A549 (cell line): ENCODE results near the gene TAF11L14.

Experiments
- BHLHE40 ChIP-seq: IDR thresholded peaks from 2 replicates; pipeline ENCODE4 v1.6.1; 2012; ENCODE audit warnings: low read depth, low read length, inconsistent platforms
- CTCF ChIP-seq: fragments of >200 bp; sonication (Bioruptor Twin); formaldehyde crosslinking; IDR thresholded peaks from 3 replicates; pipeline ENCODE4 v1.5.1; 2016
- KDM1A ChIP-seq: fragments of 200-600 bp; sonication (generic); IDR thresholded peaks from 2 replicates; pipeline ENCODE4 v1.6.1; 2016; ENCODE audit warnings: low read depth, mild to moderate bottlenecking
- POLR2A ChIP-seq: IDR thresholded peaks from 2 replicates; pipeline ENCODE4 v1.6.1; 2012; ENCODE audit warnings: mild to moderate bottlenecking, low read length
- TF ChIP-seq, protein P1 (sequence below): IDR thresholded peaks from 2 replicates; pipeline ENCODE4 v1.6.1; 2012

DNA sequence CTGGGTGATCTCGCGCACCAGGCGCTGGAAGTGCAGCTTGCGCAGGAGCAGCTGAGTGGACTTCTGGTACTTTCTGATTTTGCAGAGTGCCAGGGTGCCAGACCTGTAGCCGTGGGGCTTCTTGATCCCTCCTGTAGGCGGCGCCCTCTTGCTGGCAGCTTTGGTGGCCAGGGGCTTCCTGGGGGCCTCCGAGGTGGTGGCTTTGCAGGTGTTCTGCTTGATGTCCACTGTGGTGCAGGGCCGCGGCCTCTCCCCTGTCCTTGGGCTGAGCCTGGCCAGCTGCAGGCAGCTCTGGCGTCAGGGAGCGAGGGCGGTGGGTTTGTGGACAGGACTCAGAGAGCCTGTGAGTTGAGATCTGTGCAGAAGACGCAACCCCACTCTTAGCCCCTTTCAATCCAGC is 36.1 kb downstream of the TAF11L14 start:
- TF ChIP-seq POLR2A (no peak), CTCF (no peak), KDM1A (no peak), BHLHE40 (no peak)
- TF ChIP-seq, protein P1, sequence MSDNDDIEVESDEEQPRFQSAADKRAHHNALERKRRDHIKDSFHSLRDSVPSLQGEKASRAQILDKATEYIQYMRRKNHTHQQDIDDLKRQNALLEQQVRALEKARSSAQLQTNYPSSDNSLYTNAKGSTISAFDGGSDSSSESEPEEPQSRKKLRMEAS = no peak
